ENCODE data around the gene GDPD5.

- TF ChIP-seq ZBTB7A (IDR thresholded peaks at IDR 0.05; ENCODE audit: borderline replicate concordance, control insufficient read depth, low read depth, low read length): no peak
- no peak for TF ChIP-seq NR2F6 (CRISPR knock-in tag; IDR thresholded peaks at IDR 0.05)
- no peak for TF ChIP-seq CTCF (IDR thresholded peaks at IDR 0.05 in 2 of 3, conservative IDR thresholded peaks at IDR 0.05 in 1 of 3; ENCODE audit: insufficient read depth in 2 of 3, low read depth in 1 of 3, low read length in 3 of 3)
- TF ChIP-seq RBM15 (IDR thresholded peaks at IDR 0.05; ENCODE audit: insufficient read depth, low read length): no peak
- TF ChIP-seq PCBP1 (IDR thresholded peaks at IDR 0.05; ENCODE audit: low read depth, low read length, poor library complexity, severe bottlenecking): no peak
- no peak for TF ChIP-seq USF2 (CRISPR knock-in tag; IDR thresholded peaks at IDR 0.05)
- no peak for TF ChIP-seq ZNF695 (CRISPR knock-in tag; IDR thresholded peaks at IDR 0.05)
- no peak for TF ChIP-seq FOXK2 (conservative IDR thresholded peaks at IDR 0.05 in 1 of 2, IDR thresholded peaks at IDR 0.05 in 1 of 2; ENCODE audit: low read depth in 2 of 2)
- no peak for TF ChIP-seq PHF8 (IDR thresholded peaks at IDR 0.05; ENCODE audit: borderline replicate concordance, low read length)
- TF ChIP-seq ZNF3 (CRISPR knock-in tag; IDR thresholded peaks at IDR 0.05): no peak
- TF ChIP-seq, protein P1, sequence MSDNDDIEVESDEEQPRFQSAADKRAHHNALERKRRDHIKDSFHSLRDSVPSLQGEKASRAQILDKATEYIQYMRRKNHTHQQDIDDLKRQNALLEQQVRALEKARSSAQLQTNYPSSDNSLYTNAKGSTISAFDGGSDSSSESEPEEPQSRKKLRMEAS (CRISPR knock-in tag; IDR thresholded peaks at IDR 0.05): no peak
- no peak for TF ChIP-seq POLR2AphosphoS5 (IDR thresholded peaks at IDR 0.05; ENCODE audit: control insufficient read depth, insufficient read depth, low read depth, low read length)
Measured at GRCh38 chr11:75493626-75494025, 32.1 kb downstream of the GDPD5 start.
